Measurements from ENCODE around the gene KMT2E.

DNA sequence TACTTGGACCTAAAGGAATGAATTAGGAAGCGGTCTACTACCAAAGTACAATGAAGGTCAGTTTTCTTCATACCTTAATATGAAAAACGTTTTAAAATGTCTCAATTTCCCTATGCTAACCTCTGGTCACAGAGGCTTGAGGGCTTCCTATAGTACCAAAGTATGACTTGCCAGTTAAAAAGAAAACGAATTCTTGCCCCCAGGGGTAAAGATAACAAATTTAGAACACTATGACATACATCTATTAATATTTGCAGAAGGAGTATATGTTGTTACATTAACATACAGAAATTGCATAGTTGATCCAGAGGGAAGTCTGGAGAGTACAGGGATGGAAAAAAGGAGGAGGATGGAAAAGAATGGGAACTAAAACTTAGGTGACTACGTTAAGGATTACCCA, 13.8 kb upstream of the KMT2E start:
- TF ChIP-seq POLR2AphosphoS5 (IDR thresholded peaks at IDR 0.05; ENCODE audit: borderline replicate concordance, low read depth, low read length) (no peak), EZH2 (IDR thresholded peaks at IDR 0.05) (no peak), FOXP2 (optimal IDR thresholded peaks at IDR 0.05; ENCODE audit: control extremely low read depth, extremely low read length, insufficient read depth) (no peak)

All from SK-N-MC (cell line).